ENCODE data around the gene FREM2.

- TF ChIP-seq CTCF (tag by site-specific recombination; IDR thresholded peaks at IDR 0.05) (no peak), ZNF623 (tag by site-specific recombination; IDR thresholded peaks at IDR 0.05) (no peak), ZNF138 (tag by site-specific recombination; IDR thresholded peaks at IDR 0.05; ENCODE audit: borderline replicate concordance) (no peak), ZNF664 (tag by site-specific recombination; IDR thresholded peaks at IDR 0.05) (no peak), TSHZ1 (tag by site-specific recombination; IDR thresholded peaks at IDR 0.05; ENCODE audit: borderline replicate concordance) (no peak), ZNF658 (tag by site-specific recombination; IDR thresholded peaks at IDR 0.05) (no peak), ZBTB49 (tag by site-specific recombination; IDR thresholded peaks at IDR 0.05; ENCODE audit: low read depth) (no peak), YY1 (tag by site-specific recombination; IDR thresholded peaks at IDR 0.05) (no peak), ZNF837 (tag by site-specific recombination; IDR thresholded peaks at IDR 0.05) (no peak)
Observed at GRCh38 chr13:38697197-38697596, 10.3 kb downstream of the FREM2 start.
